WI38 (cell line): ENCODE results near the gene MRPS12.
"Not testable (repeated sequence)": the region's sequence is repeated elsewhere in the genome, so short reads cannot be mapped to it uniquely, and the experiment has no call there.

Experiments used
- H3K4me3 ChIP-seq: 2 replicates; pipeline ENCODE4 v1.5.1; 2011; ENCODE audit warnings: low read depth, mild to moderate bottlenecking, control low read depth, low read length
- CTCF ChIP-seq: IDR thresholded peaks from 2 replicates; pipeline ENCODE4 v1.5.1; 2012; ENCODE audit warnings: low read depth, mild to moderate bottlenecking, control low read depth, low read length

Gene MRPS12

GRCh38 chr19:38928391-38929001 lies 2.2 kb upstream of the MRPS12 start:
- H3K4me3 ChIP-seq = no peak overlapping the region
- no peak for TF ChIP-seq CTCF

- TF ChIP-seq CTCF = peak; percentile 98
- H3K4me3 ChIP-seq = peak within 1 kb of the TSS; percentile 96
Measured at GRCh38 chr19:38929929-38930775, 592 bp upstream of the MRPS12 start, which contains the start of gene SARS2. TSS of gene SARS2 (minus strand) at chr19:38930763. CDS start at chr19:38930736, 27 bp downstream.

GRCh38 chr19:38931521-38931793 lies 713 bp downstream of the MRPS12 start:
- H3K4me3 ChIP-seq = peak overlapping the region; percentile 96
- no peak for TF ChIP-seq CTCF

- H3K4me3 ChIP-seq = no peak overlapping the region
- TF ChIP-seq CTCF = peak; percentile 29
Measured at GRCh38 chr19:38932425-38933179, 1.9 kb downstream of the MRPS12 start.

GRCh38 chr19:38933544-38933943 lies 2.8 kb downstream of the MRPS12 start:
- TF ChIP-seq CTCF = no peak
- H3K4me3 ChIP-seq = no peak overlapping the region

GRCh38 chr19:38939957-38940356 lies 9.2 kb downstream of the MRPS12 start:
- no peak overlapping the region for H3K4me3 ChIP-seq
- TF ChIP-seq CTCF = no peak

- not testable (repeated sequence) for H3K4me3 ChIP-seq
Measured at GRCh38 chr19:38941466-38941865, 10.7 kb downstream of the MRPS12 start.
